ENCODE data around the gene MESD. TPM values are rescaled to one million over a fixed set of nuclear protein-coding genes. Genes with fewer than 3 reads are reported as not detected.

Gene MESD
- total and polyA plus RNA-seq, 2 of the 4 experiments (the other 2 are of a cell fraction), result 10.0 to 14.0 TPM

DNA sequence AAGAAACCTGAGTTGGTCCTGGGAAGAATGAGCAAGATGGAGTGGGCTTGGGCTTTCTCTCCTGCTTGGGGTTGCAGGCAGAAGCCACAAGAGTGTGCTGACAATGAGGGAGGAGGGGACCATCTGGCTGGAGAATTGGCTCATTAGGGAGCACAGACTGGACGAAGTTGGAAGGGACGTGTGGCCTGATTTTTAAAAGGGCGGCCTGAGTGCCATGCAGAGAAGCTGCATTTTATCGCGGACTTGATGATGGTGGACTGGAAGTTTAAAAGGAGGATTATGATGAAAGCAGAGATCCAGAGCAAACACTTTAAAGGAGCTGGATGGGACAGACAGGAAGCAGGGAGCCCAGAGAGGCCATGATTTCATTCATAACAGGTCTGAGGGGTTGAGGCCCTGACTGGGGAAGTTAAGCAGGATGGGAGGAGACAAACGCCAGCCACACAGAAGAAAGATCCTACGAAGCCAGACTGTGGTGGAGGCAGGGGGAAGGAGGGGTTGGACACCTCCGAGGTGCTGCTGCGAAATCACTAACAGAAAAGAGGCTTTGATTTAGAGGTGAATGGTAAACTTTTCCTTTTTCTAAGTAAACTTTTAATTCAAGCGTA is 34.8 kb upstream of the MESD start:
- intact Hi-C loops (cut with micrococcal nuclease) (no loop called here), in situ Hi-C loops (cut with MboI; ENCODE audit: low sequenced_read_pairs) (no loop called here), dilution Hi-C loops (cut with HindIII; ENCODE audit: low sequenced_read_pairs, unreplicated experiment) (no loop called here)
- Histone ChIP-seq H3K4ac (ENCODE audit: low read depth, low read length) (no peak overlapping the region; the same call in 1 of the 2 replicates), H3K79me1 (ENCODE audit: low read depth in 1 of 2, low read length in 2 of 2) (peaks cover 4 to 5% of the 10 kb centered on the region in 2 experiments; a peak in 1 of 4 replicates), H3K4me2 (ENCODE audit: low read depth, low read length) (no peak overlapping the region), H4K20me1 (ENCODE audit: insufficient read depth, low read length) (no peaks in the 10 kb centered on the region), H3K4me1 (ENCODE audit: control insufficient read depth, insufficient read depth, low read length) (peaks cover 10% of the 10 kb centered on the region), H2BK15ac (ENCODE audit: low read depth, low read length) (0 out of 3 replicates have a peak overlapping the region, but pooled peaks have one; percentile 7), H2AK9ac (replicated peaks; ENCODE audit: low read depth, low read length, poor library complexity) (peak overlapping the region; percentile 12), H2BK120ac (ENCODE audit: low read depth, low read length) (no peak overlapping the region), H3K9me1 (ENCODE audit: insufficient read depth, low read length) (peaks cover 12% of the 10 kb centered on the region), H3K23ac (ENCODE audit: low read depth, low read length) (no peak overlapping the region), H3K9ac (ENCODE audit: low read depth, low read length) (no peak overlapping the region), H3K18ac (ENCODE audit: low read depth, low read length) (peak overlapping the region; percentile 11; the same call in 1 of the 2 replicates), H3K27me3 (ENCODE audit: control insufficient read depth, insufficient read depth, low read length) (no peaks in the 10 kb centered on the region), H3K14ac (replicated peaks; ENCODE audit: low read depth, low read length) (peak overlapping the region; percentile 46), H2AK5ac (ENCODE audit: low read depth, low read length) (no peak overlapping the region), H4K5ac (ENCODE audit: low read depth, low read length) (peak overlapping the region; percentile 16; the same call in 1 of the 2 replicates), H2BK5ac (ENCODE audit: low read depth, low read length, poor library complexity, severe bottlenecking) (peak overlapping the region; percentile 1), H3K27ac (ENCODE audit: insufficient read depth, low read length) (no peak overlapping the region), H4K91ac (ENCODE audit: insufficient read depth, low read depth, low read length) (no peak overlapping the region), H2BK20ac (ENCODE audit: low read depth, low read length) (peak overlapping the region; percentile 37; the same call in 1 of the 2 replicates), H3K36me3 (ENCODE audit: control insufficient read depth, insufficient read depth, low read length) (no peaks in the 10 kb centered on the region), H3K4me3 (ENCODE audit: insufficient read depth, low read depth, low read length) (no peak overlapping the region), H2AFZ (replicated peaks; ENCODE audit: low read length, poor library complexity) (peak overlapping the region; percentile 40), H4K8ac (ENCODE audit: low read depth in 2 of 2, low read length in 2 of 2) (peak overlapping the region in 1 of 2 experiments; percentile 40; a peak in 1 of 4 replicates), H3K56ac (ENCODE audit: extremely low read depth, insufficient read depth, low read length) (no peak overlapping the region), H3K9me3 (ENCODE audit: control insufficient read depth, insufficient read depth, low read length) (no peaks in the 10 kb centered on the region)
- BruUV-seq (replicated peaks), result no TSS peak
- WGBS, 2 experiments (ENCODE audit: extremely low coverage in 2 of 2, insufficient read length in 1 of 2), result 85% methylated on average over 5 of the region's 10 CpGs; no CpG with 5 or more reads in 1 of the 2 experiments
- CTCF ChIA-PET, result no interaction called here
- TF ChIP-seq MXI1 (IDR thresholded peaks at IDR 0.05; ENCODE audit: borderline replicate concordance, low read depth, low read length) (no peak), RFX5 (IDR thresholded peaks at IDR 0.05; ENCODE audit: low read depth, low read length) (no peak), BHLHE40 (IDR thresholded peaks at IDR 0.05; ENCODE audit: low read depth, low read length) (no peak), RCOR1 (IDR thresholded peaks at IDR 0.05; ENCODE audit: insufficient replicate concordance, low read length) (no peak), POLR2A (IDR thresholded peaks at IDR 0.05; ENCODE audit: low read depth, low read length) (no peak), CEBPB (IDR thresholded peaks at IDR 0.05; ENCODE audit: low read depth, low read length) (no peak), SMC3 (IDR thresholded peaks at IDR 0.05; ENCODE audit: low read depth, low read length) (no peak), RAD21 (IDR thresholded peaks at IDR 0.05; ENCODE audit: low read length) (no peak), NFE2L2 (IDR thresholded peaks at IDR 0.05; ENCODE audit: low read depth, low read length) (no peak), CHD1 (IDR thresholded peaks at IDR 0.05; ENCODE audit: low read depth, low read length) (no peak), MAZ (IDR thresholded peaks at IDR 0.05; ENCODE audit: borderline replicate concordance, low read depth, low read length) (no peak), FOS (IDR thresholded peaks at IDR 0.05; ENCODE audit: low read depth, low read length) (no peak), MAFK (IDR thresholded peaks at IDR 0.05; ENCODE audit: low read depth, low read length) (no peak)
- TF ChIP-seq, protein P1, sequence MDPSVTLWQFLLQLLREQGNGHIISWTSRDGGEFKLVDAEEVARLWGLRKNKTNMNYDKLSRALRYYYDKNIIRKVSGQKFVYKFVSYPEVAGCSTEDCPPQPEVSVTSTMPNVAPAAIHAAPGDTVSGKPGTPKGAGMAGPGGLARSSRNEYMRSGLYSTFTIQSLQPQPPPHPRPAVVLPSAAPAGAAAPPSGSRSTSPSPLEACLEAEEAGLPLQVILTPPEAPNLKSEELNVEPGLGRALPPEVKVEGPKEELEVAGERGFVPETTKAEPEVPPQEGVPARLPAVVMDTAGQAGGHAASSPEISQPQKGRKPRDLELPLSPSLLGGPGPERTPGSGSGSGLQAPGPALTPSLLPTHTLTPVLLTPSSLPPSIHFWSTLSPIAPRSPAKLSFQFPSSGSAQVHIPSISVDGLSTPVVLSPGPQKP (IDR thresholded peaks at IDR 0.05; ENCODE audit: borderline replicate concordance, low read depth, low read length), result no peak
- TF ChIP-seq, protein P2, sequence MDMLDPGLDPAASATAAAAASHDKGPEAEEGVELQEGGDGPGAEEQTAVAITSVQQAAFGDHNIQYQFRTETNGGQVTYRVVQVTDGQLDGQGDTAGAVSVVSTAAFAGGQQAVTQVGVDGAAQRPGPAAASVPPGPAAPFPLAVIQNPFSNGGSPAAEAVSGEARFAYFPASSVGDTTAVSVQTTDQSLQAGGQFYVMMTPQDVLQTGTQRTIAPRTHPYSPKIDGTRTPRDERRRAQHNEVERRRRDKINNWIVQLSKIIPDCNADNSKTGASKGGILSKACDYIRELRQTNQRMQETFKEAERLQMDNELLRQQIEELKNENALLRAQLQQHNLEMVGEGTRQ (IDR thresholded peaks at IDR 0.05; ENCODE audit: low read depth, low read length), result no peak
- TF ChIP-seq, protein P3, sequence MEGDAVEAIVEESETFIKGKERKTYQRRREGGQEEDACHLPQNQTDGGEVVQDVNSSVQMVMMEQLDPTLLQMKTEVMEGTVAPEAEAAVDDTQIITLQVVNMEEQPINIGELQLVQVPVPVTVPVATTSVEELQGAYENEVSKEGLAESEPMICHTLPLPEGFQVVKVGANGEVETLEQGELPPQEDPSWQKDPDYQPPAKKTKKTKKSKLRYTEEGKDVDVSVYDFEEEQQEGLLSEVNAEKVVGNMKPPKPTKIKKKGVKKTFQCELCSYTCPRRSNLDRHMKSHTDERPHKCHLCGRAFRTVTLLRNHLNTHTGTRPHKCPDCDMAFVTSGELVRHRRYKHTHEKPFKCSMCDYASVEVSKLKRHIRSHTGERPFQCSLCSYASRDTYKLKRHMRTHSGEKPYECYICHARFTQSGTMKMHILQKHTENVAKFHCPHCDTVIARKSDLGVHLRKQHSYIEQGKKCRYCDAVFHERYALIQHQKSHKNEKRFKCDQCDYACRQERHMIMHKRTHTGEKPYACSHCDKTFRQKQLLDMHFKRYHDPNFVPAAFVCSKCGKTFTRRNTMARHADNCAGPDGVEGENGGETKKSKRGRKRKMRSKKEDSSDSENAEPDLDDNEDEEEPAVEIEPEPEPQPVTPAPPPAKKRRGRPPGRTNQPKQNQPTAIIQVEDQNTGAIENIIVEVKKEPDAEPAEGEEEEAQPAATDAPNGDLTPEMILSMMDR (conservative IDR thresholded peaks at IDR 0.05; ENCODE audit: low read depth, low read length), result no peak
- ATAC-seq (ENCODE audit: low read depth) (no peak), DNase-seq (no peak)
- POLR2A ChIA-PET (ENCODE audit: unreplicated experiment), result no interaction called here

Data from IMR-90 (cell line).